Measurements from ENCODE around the gene KRT1.

The KRT1 gene

GRCh38 chr12:52694151-52694550 lies 13.9 kb upstream of the KRT1 start:
- H3K9me3 ChIP-seq (ENCODE audit: control insufficient read depth, insufficient read depth, low read depth, low read length) = no peaks in the 10 kb centered on the region
- no peaks in the 10 kb centered on the region for H3K36me3 ChIP-seq (ENCODE audit: control insufficient read depth in 2 of 2, insufficient read depth in 1 of 2, low read length in 2 of 2)
- POLR2A ChIA-PET = no interaction called here
- no peaks in the 10 kb centered on the region for H3K4me1 ChIP-seq (ENCODE audit: control insufficient read depth, insufficient read depth, low read length)
- H3K27ac ChIP-seq (ENCODE audit: extremely low read depth, low read depth, low read length) = no peak overlapping the region
- no peak for TF ChIP-seq ZFP41 (tag by site-specific recombination; IDR thresholded peaks at IDR 0.05; ENCODE audit: borderline replicate concordance)
- TF ChIP-seq ZNF692 (tag by site-specific recombination; IDR thresholded peaks at IDR 0.05) = no peak
- TF ChIP-seq, protein P1, sequence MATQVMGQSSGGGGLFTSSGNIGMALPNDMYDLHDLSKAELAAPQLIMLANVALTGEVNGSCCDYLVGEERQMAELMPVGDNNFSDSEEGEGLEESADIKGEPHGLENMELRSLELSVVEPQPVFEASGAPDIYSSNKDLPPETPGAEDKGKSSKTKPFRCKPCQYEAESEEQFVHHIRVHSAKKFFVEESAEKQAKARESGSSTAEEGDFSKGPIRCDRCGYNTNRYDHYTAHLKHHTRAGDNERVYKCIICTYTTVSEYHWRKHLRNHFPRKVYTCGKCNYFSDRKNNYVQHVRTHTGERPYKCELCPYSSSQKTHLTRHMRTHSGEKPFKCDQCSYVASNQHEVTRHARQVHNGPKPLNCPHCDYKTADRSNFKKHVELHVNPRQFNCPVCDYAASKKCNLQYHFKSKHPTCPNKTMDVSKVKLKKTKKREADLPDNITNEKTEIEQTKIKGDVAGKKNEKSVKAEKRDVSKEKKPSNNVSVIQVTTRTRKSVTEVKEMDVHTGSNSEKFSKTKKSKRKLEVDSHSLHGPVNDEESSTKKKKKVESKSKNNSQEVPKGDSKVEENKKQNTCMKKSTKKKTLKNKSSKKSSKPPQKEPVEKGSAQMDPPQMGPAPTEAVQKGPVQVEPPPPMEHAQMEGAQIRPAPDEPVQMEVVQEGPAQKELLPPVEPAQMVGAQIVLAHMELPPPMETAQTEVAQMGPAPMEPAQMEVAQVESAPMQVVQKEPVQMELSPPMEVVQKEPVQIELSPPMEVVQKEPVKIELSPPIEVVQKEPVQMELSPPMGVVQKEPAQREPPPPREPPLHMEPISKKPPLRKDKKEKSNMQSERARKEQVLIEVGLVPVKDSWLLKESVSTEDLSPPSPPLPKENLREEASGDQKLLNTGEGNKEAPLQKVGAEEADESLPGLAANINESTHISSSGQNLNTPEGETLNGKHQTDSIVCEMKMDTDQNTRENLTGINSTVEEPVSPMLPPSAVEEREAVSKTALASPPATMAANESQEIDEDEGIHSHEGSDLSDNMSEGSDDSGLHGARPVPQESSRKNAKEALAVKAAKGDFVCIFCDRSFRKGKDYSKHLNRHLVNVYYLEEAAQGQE (tag by site-specific recombination; IDR thresholded peaks at IDR 0.05) = no peak
- TF ChIP-seq ZNF211 (tag by site-specific recombination; IDR thresholded peaks at IDR 0.05; ENCODE audit: low read depth) = no peak
- TF ChIP-seq ZNF48 (tag by site-specific recombination; IDR thresholded peaks at IDR 0.05) = no peak
- TF ChIP-seq, protein P2, sequence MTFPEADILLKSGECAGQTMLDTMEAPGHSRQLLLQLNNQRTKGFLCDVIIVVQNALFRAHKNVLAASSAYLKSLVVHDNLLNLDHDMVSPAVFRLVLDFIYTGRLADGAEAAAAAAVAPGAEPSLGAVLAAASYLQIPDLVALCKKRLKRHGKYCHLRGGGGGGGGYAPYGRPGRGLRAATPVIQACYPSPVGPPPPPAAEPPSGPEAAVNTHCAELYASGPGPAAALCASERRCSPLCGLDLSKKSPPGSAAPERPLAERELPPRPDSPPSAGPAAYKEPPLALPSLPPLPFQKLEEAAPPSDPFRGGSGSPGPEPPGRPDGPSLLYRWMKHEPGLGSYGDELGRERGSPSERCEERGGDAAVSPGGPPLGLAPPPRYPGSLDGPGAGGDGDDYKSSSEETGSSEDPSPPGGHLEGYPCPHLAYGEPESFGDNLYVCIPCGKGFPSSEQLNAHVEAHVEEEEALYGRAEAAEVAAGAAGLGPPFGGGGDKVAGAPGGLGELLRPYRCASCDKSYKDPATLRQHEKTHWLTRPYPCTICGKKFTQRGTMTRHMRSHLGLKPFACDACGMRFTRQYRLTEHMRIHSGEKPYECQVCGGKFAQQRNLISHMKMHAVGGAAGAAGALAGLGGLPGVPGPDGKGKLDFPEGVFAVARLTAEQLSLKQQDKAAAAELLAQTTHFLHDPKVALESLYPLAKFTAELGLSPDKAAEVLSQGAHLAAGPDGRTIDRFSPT (tag by site-specific recombination; IDR thresholded peaks at IDR 0.05) = no peak
- TF ChIP-seq, protein P3, sequence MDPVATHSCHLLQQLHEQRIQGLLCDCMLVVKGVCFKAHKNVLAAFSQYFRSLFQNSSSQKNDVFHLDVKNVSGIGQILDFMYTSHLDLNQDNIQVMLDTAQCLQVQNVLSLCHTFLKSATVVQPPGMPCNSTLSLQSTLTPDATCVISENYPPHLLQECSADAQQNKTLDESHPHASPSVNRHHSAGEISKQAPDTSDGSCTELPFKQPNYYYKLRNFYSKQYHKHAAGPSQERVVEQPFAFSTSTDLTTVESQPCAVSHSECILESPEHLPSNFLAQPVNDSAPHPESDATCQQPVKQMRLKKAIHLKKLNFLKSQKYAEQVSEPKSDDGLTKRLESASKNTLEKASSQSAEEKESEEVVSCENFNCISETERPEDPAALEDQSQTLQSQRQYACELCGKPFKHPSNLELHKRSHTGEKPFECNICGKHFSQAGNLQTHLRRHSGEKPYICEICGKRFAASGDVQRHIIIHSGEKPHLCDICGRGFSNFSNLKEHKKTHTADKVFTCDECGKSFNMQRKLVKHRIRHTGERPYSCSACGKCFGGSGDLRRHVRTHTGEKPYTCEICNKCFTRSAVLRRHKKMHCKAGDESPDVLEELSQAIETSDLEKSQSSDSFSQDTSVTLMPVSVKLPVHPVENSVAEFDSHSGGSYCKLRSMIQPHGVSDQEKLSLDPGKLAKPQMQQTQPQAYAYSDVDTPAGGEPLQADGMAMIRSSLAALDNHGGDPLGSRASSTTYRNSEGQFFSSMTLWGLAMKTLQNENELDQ (tag by site-specific recombination; IDR thresholded peaks at IDR 0.05; ENCODE audit: low read depth) = no peak
- TF ChIP-seq, protein P4, sequence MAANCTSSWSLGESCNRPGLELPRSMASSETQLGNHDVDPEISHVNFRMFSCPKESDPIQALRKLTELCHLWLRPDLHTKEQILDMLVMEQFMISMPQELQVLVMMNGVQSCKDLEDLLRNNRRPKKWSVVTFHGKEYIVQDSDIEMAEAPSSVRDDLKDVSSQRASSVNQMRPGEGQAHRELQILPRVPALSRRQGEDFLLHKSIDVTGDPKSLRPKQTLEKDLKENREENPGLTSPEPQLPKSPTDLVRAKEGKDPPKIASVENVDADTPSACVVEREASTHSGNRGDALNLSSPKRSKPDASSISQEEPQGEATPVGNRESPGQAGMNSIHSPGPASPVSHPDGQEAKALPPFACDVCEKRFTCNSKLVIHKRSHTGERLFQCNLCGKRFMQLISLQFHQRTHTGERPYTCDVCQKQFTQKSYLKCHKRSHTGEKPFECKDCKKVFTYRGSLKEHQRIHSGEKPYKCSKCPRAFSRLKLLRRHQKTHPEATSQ (tag by site-specific recombination; IDR thresholded peaks at IDR 0.05) = no peak
- TF ChIP-seq ZNF529 (tag by site-specific recombination; IDR thresholded peaks at IDR 0.05; ENCODE audit: insufficient replicate concordance) = no peak
- no peak for TF ChIP-seq ZNF558 (tag by site-specific recombination; IDR thresholded peaks at IDR 0.05)
- no peak for TF ChIP-seq ZNF670 (tag by site-specific recombination; IDR thresholded peaks at IDR 0.05; ENCODE audit: low read depth)
- TF ChIP-seq ZNF221 (tag by site-specific recombination; IDR thresholded peaks at IDR 0.05; ENCODE audit: borderline replicate concordance) = no peak
- TF ChIP-seq ZFP3 (tag by site-specific recombination; IDR thresholded peaks at IDR 0.05; ENCODE audit: low read depth) = no peak
- no peak for TF ChIP-seq ZNF26 (tag by site-specific recombination; IDR thresholded peaks at IDR 0.05)
- TF ChIP-seq ZNF335 (tag by site-specific recombination; conservative IDR thresholded peaks at IDR 0.05) = no peak
- TF ChIP-seq ZNF837 (tag by site-specific recombination; IDR thresholded peaks at IDR 0.05) = no peak
- TF ChIP-seq KLF1 (tag by site-specific recombination; IDR thresholded peaks at IDR 0.05) = no peak
- no peak for TF ChIP-seq SP3 (tag by site-specific recombination; IDR thresholded peaks at IDR 0.05)
- TF ChIP-seq ZNF561 (tag by site-specific recombination; IDR thresholded peaks at IDR 0.05; ENCODE audit: borderline replicate concordance) = no peak
- H3K4me3 ChIP-seq (ENCODE audit: low read depth, low read length) = no peak overlapping the region
- CTCF ChIA-PET = interaction anchor here (0.6 kb wide), 1 partner anchor 569 kb away, joined by 3 read pairs; no protein-coding TSS in a partner anchor
